Osteoblast (primary cell): Measurements from ENCODE around the gene PIEZO1. TPM values are rescaled to one million over a fixed set of nuclear protein-coding genes. Genes with fewer than 3 reads are reported as not detected.

Source experiments
- DNase-seq: peaks from one replicate; pipeline ENCODE4 v3.0.0; 2011; ENCODE audit warnings: low spot score, mixed read lengths; ENCODE audit not compliant: insufficient read length; ENCODE audit errors: missing footprints
- H2AFZ ChIP-seq: 2 replicates; pipeline ENCODE4 v1.6.0; 2011; ENCODE audit warnings: mild to moderate bottlenecking, low read length
- H3K27ac ChIP-seq: 2 replicates; pipeline ENCODE4 v1.5.1; 2011; ENCODE audit warnings: mild to moderate bottlenecking, low read depth, low read length, moderate library complexity
- H3K27me3 ChIP-seq: 2 replicates; pipeline ENCODE4 v1.6.0; 2012; ENCODE audit warnings: mild to moderate bottlenecking, control low read depth, inconsistent platforms, low read length, moderate library complexity; ENCODE audit not compliant: insufficient read depth
- H3K36me3 ChIP-seq: 2 replicates; pipeline ENCODE4 v1.5.1; 2011; ENCODE audit warnings: mild to moderate bottlenecking, low read length, control low read depth, moderate library complexity; ENCODE audit not compliant: insufficient read depth
- H3K4me1 ChIP-seq: 2 replicates; pipeline ENCODE4 v1.5.1; 2011; ENCODE audit warnings: mild to moderate bottlenecking, low read length, control low read depth, moderate library complexity; ENCODE audit not compliant: insufficient read depth
- H3K4me2 ChIP-seq: 2 replicates; pipeline ENCODE4 v1.6.0; 2011; ENCODE audit warnings: mild to moderate bottlenecking, low read length; ENCODE audit not compliant: insufficient read depth
- H3K4me3 ChIP-seq: fragments of 200-600 bp; sonication (generic); 3 replicates; pipeline ENCODE4 v1.5.1; 2012; ENCODE audit warnings: mild to moderate bottlenecking, low read length, inconsistent platforms; ENCODE audit not compliant: insufficient read depth
- H3K79me2 ChIP-seq: 2 replicates; pipeline ENCODE4 v1.6.0; 2012; ENCODE audit warnings: mild to moderate bottlenecking, low read length, control low read depth, inconsistent platforms; ENCODE audit not compliant: insufficient read depth
- H3K9me3 ChIP-seq: 2 replicates; pipeline ENCODE4 v1.5.1; 2011; ENCODE audit warnings: low read depth, low read length, control low read depth
- H4K20me1 ChIP-seq: 2 replicates; pipeline ENCODE4 v1.6.0; 2012; ENCODE audit warnings: mild to moderate bottlenecking, low read length, control low read depth; ENCODE audit not compliant: insufficient read depth
- total RNA-seq: library from RNA; depleted of rRNA; stranded (reverse); fragments of >200 nt; gene quantifications from 2 replicates; pipeline ENCODE4 v1.2.3, GENCODE V29; 2012
- TF ChIP-seq, protein P1 (sequence below): IDR thresholded peaks from 2 replicates; pipeline ENCODE4 v1.5.1; 2011; ENCODE audit warnings: mild to moderate bottlenecking, low read depth, low read length, moderate library complexity; ENCODE audit errors: extremely low read depth

PIEZO1 gene
- total RNA-seq, 1 donor = 207 TPM

DNA sequence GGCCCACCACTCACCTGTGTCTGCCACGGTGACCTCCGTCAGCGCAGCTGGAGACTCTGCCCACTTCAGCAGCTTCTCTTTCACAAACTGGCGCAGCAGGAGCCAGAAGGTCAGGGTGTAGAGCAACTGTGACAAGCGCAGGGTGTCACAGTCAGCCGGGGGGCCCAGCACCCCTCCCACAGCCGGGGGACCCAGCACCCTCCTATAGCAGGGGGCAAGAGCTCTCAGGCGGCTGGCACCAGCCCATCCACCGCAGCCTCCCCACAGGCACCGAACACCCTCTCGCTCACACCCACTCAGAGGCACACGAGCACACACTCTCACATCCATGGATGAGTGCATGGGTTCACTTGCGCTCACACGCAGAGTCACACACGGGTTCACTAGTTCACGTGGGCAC is 49.9 kb downstream of the PIEZO1 start:
- Histone ChIP-seq H3K27me3 (no peaks in the 10 kb centered on the region), H3K4me3 (no peak overlapping the region), H3K4me2 (no peak overlapping the region), H2AFZ (no peak overlapping the region), H4K20me1 (peaks cover 44% of the 10 kb centered on the region), H3K36me3 (peaks cover 46% of the 10 kb centered on the region), H3K79me2 (peaks cover 23% of the 10 kb centered on the region), H3K27ac (no peak overlapping the region), H3K9me3 (no peaks in the 10 kb centered on the region), H3K4me1 (no peaks in the 10 kb centered on the region)
- DNase-seq = no peak
- TF ChIP-seq, protein P1, sequence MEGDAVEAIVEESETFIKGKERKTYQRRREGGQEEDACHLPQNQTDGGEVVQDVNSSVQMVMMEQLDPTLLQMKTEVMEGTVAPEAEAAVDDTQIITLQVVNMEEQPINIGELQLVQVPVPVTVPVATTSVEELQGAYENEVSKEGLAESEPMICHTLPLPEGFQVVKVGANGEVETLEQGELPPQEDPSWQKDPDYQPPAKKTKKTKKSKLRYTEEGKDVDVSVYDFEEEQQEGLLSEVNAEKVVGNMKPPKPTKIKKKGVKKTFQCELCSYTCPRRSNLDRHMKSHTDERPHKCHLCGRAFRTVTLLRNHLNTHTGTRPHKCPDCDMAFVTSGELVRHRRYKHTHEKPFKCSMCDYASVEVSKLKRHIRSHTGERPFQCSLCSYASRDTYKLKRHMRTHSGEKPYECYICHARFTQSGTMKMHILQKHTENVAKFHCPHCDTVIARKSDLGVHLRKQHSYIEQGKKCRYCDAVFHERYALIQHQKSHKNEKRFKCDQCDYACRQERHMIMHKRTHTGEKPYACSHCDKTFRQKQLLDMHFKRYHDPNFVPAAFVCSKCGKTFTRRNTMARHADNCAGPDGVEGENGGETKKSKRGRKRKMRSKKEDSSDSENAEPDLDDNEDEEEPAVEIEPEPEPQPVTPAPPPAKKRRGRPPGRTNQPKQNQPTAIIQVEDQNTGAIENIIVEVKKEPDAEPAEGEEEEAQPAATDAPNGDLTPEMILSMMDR = no peak

GRCh38 chr16:88734361-88734728 is 50.7 kb downstream of the PIEZO1 start:
- Histone ChIP-seq H2AFZ (no peak overlapping the region), H3K36me3 (peaks cover 52% of the 10 kb centered on the region)
- TF ChIP-seq, protein P1 = no peak

GRCh38 chr16:88733630-88734360 is 51.2 kb downstream of the PIEZO1 start:
- peaks cover 24% of the 10 kb centered on the region for H3K79me2 ChIP-seq
- H3K4me3 ChIP-seq = no peak overlapping the region
- DNase-seq = no peak
- H4K20me1 ChIP-seq = peaks cover 39% of the 10 kb centered on the region
- TF ChIP-seq, protein P1 = no peak
- no peaks in the 10 kb centered on the region for H3K27me3 ChIP-seq
- no peak overlapping the region for H2AFZ ChIP-seq
- peaks cover 48% of the 10 kb centered on the region for H3K36me3 ChIP-seq
- H3K9me3 ChIP-seq = no peaks in the 10 kb centered on the region
- H3K4me1 ChIP-seq = no peaks in the 10 kb centered on the region
- no peak overlapping the region for H3K27ac ChIP-seq
- no peak overlapping the region for H3K4me2 ChIP-seq

More at GRCh38 chr16:88734361-88734728, 50.7 kb downstream of the PIEZO1 start:
- no peak overlapping the region for H3K4me2 ChIP-seq
- H4K20me1 ChIP-seq = peaks cover 44% of the 10 kb centered on the region
- DNase-seq = no peak
- H3K9me3 ChIP-seq = no peaks in the 10 kb centered on the region
- H3K79me2 ChIP-seq = peaks cover 26% of the 10 kb centered on the region
- H3K27ac ChIP-seq = no peak overlapping the region
- H3K4me1 ChIP-seq = no peaks in the 10 kb centered on the region
- no peaks in the 10 kb centered on the region for H3K27me3 ChIP-seq
- H3K4me3 ChIP-seq = no peak overlapping the region

DNA sequence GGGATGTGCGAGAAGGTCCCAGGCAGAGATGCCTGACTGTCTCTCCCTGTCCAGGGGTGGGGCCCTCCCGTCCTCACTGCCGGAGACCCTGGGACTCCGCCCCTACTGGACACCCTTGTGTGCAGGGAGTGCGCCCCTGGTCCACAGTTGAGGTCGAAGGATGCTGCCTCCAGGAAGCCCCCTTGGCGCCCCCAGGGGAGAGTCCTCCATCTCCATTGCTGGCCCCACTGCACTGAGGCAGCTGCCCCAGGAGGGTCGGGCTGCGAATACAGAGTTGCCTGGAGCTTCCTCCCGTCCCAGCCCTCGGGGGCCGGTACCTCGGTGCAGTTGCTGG is 52.1 kb downstream of the PIEZO1 start:
- no peak overlapping the region for H2AFZ ChIP-seq
- peaks cover 19% of the 10 kb centered on the region for H3K79me2 ChIP-seq
- H3K27ac ChIP-seq = no peak overlapping the region
- H3K4me2 ChIP-seq = no peak overlapping the region
- no peak for DNase-seq
- no peaks in the 10 kb centered on the region for H3K9me3 ChIP-seq
- H4K20me1 ChIP-seq = peaks cover 38% of the 10 kb centered on the region
- H3K27me3 ChIP-seq = no peaks in the 10 kb centered on the region
- TF ChIP-seq, protein P1 = no peak
- no peak overlapping the region for H3K4me3 ChIP-seq
- peaks cover 41% of the 10 kb centered on the region for H3K36me3 ChIP-seq
- no peaks in the 10 kb centered on the region for H3K4me1 ChIP-seq
